ENCODE measurements around the gene KRTAP23-1. TPM values are rescaled to one million over a fixed set of nuclear protein-coding genes. Genes with fewer than 3 reads are reported as not detected.

The KRTAP23-1 gene
- polyA plus RNA-seq, 1 of the 3 experiments (the other 2 are of a cell fraction): not detected

- Histone ChIP-seq H2AFZ (ENCODE audit: low read depth) (no peak overlapping the region), H3K36me3 (replicated peaks in 1 of 2; ENCODE audit: control insufficient read depth in 1 of 2, insufficient read depth in 2 of 2, low read length in 1 of 2) (no peaks in the 10 kb centered on the region), H3F3A (replicated peaks; ENCODE audit: insufficient read depth) (no peaks in the 10 kb centered on the region), H4K20me1 (ENCODE audit: insufficient read depth) (no peaks in the 10 kb centered on the region), H3K9ac (no peak overlapping the region), H3K4me2 (no peak overlapping the region), H3K79me2 (ENCODE audit: insufficient read depth) (no peaks in the 10 kb centered on the region), H3K27ac (ENCODE audit: low read depth in 2 of 2, low read length in 1 of 2) (no peak overlapping the region), H3K9me3 (no peaks in the 10 kb centered on the region), H3K4me1 (ENCODE audit: control insufficient read depth in 1 of 2, insufficient read depth in 2 of 2, low read depth in 1 of 2, low read length in 1 of 2) (no peaks in the 10 kb centered on the region), H3K9me2 (no peaks in the 10 kb centered on the region), H3K4me3 (ENCODE audit: low read depth in 2 of 2, low read length in 1 of 2) (no peak overlapping the region), H3K27me3 (ENCODE audit: insufficient read depth) (no peaks in the 10 kb centered on the region)
- DNase-seq: no peak
- ChIA-PET CTCF (no interaction called here), POLR2A (no interaction called here)
- WGBS (ENCODE audit: low lambda C conversion rate): 4% methylated on average over 1 of the region's 1 CpG
- TF ChIP-seq NFIC (IDR thresholded peaks at IDR 0.05; ENCODE audit: borderline replicate concordance) (no peak), EZH2phosphoT487 (IDR thresholded peaks at IDR 0.05; ENCODE audit: borderline replicate concordance, low read depth) (no peak), MAX (IDR thresholded peaks at IDR 0.05; ENCODE audit: low read depth) (no peak), IRF3 (IDR thresholded peaks at IDR 0.05; ENCODE audit: low read depth, low read length) (no peak), FOXJ3 (CRISPR knock-in tag; IDR thresholded peaks at IDR 0.05) (no peak), TEAD4 (IDR thresholded peaks at IDR 0.05; ENCODE audit: borderline replicate concordance, insufficient read depth) (no peak), MEF2A (IDR thresholded peaks at IDR 0.05; ENCODE audit: borderline replicate concordance, low read depth) (no peak), GATA2 (CRISPR knock-in tag; IDR thresholded peaks at IDR 0.05) (no peak), CHD2 (IDR thresholded peaks at IDR 0.05; ENCODE audit: low read length, partially characterized antibody) (no peak), POLR2AphosphoS5 (IDR thresholded peaks at IDR 0.05; ENCODE audit: low read depth, low read length) (no peak), TCF12 (IDR thresholded peaks at IDR 0.05) (no peak), YY1 (IDR thresholded peaks at IDR 0.05; ENCODE audit: low read depth) (no peak), TAF1 (IDR thresholded peaks at IDR 0.05; ENCODE audit: borderline replicate concordance, low read depth, low read length) (no peak)
Observed at GRCh38 chr21:30382201-30382600, 33.8 kb upstream of the KRTAP23-1 start.

GRCh38 chr21:30372139-30372770 lies 23.8 kb upstream of the KRTAP23-1 start, which contains the start of gene KRTAP13-2:
KRTAP13-2 (minus strand) TSS chr21:30372271; CDS start chr21:30372213, 58 bp downstream.
- H3K27me3 ChIP-seq (ENCODE audit: insufficient read depth): no peaks in the 10 kb centered on the region; the same call in 1 of the 2 replicates
- no peaks in the 10 kb centered on the region for H3K4me1 ChIP-seq (ENCODE audit: control insufficient read depth in 1 of 2, insufficient read depth in 2 of 2, low read depth in 1 of 2, low read length in 1 of 2)
- WGBS (ENCODE audit: low lambda C conversion rate): 2% methylated on average over 5 of the region's 5 CpGs
- no peak within 1 kb of the TSS for H2AFZ ChIP-seq (ENCODE audit: low read depth)
- no peaks in the 10 kb centered on the region for H3K79me2 ChIP-seq (ENCODE audit: insufficient read depth)
- no peak within 1 kb of the TSS for H3K4me3 ChIP-seq (ENCODE audit: low read depth in 2 of 2, low read length in 1 of 2)
- H3K9me2 ChIP-seq: no peaks in the 10 kb centered on the region
- no peaks in the 10 kb centered on the region for H3K9me3 ChIP-seq
- ChIA-PET CTCF (no interaction called here), POLR2A (no interaction called here)
- H4K20me1 ChIP-seq (ENCODE audit: insufficient read depth): no peaks in the 10 kb centered on the region
- DNase-seq: no peak
- H3K27ac ChIP-seq (ENCODE audit: low read depth in 2 of 2, low read length in 1 of 2): no peak within 1 kb of the TSS
- H3K9ac ChIP-seq: no peak within 1 kb of the TSS
- H3K36me3 ChIP-seq (replicated peaks in 1 of 2; ENCODE audit: control insufficient read depth in 1 of 2, insufficient read depth in 2 of 2, low read length in 1 of 2): no peaks in the 10 kb centered on the region
- H3F3A ChIP-seq (replicated peaks; ENCODE audit: insufficient read depth): no peaks in the 10 kb centered on the region
- no peak within 1 kb of the TSS for H3K4me2 ChIP-seq
- TF ChIP-seq CTCF (IDR thresholded peaks at IDR 0.05): no peak
- TF ChIP-seq RFX5 (IDR thresholded peaks at IDR 0.05; ENCODE audit: low read length): no peak
- TF ChIP-seq CHD2 (IDR thresholded peaks at IDR 0.05; ENCODE audit: low read length, partially characterized antibody): no peak
- TF ChIP-seq PBX3 (IDR thresholded peaks at IDR 0.05): no peak
- no peak for TF ChIP-seq EZH2phosphoT487 (IDR thresholded peaks at IDR 0.05; ENCODE audit: borderline replicate concordance, low read depth)
- no peak for TF ChIP-seq TCF12 (IDR thresholded peaks at IDR 0.05)
- TF ChIP-seq REST (IDR thresholded peaks at IDR 0.05; ENCODE audit: low read depth, low read length): no peak
- no peak for TF ChIP-seq USF1 (IDR thresholded peaks at IDR 0.05; ENCODE audit: borderline replicate concordance, low read depth)
- TF ChIP-seq NFIC (IDR thresholded peaks at IDR 0.05; ENCODE audit: borderline replicate concordance): no peak
- no peak for TF ChIP-seq ELF1 (IDR thresholded peaks at IDR 0.05)

Data from SK-N-SH (cell line).